ENCODE data around the gene MRPS25.

DNA sequence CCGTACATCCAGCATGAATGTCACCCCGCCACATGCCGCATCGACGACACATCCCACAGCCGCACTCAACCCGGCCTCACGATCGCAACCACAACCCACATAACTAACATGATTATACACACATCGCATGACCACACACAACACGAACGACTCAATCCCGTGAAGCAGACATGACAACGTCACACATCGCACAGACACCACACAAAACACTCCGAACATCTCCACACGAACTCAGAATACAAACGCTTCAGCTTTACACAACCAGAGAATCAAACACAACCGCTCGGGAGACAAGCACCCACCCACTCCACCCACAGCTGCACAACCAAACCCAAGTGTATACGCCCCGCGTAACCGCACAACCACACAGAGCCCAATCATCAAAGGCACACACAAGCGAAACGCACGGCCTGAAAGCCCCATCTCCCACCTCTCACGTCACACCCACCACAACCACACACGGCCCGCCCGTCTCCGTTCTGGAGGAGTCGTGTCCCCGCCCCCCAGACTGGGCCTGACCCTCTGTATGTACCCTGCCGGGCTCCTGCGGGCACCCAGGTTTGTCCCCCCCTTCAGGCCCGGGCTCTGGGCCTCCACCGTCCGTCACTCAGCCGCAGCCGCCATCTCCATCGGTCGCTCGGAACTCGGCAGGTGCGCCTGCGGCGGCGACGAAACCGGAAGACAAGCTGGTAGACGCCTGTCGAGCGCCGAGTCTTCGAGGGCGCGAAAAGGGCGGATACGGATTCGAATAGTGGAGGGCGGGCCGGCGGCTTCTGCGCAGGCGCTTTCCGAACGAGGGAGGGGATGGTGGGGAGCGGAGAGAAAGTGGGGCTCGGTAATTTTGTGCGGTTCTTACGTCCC lies 33.6 kb upstream of the MRPS25 start, which contains the start of gene RBSN:
- no peak for TF ChIP-seq SUZ12 (IDR thresholded peaks at IDR 0.05; ENCODE audit: extremely low read depth, insufficient read depth, insufficient read length)
- TF ChIP-seq YY1 (IDR thresholded peaks at IDR 0.05; ENCODE audit: insufficient read depth, insufficient read length) = peak; percentile 72
